GM12878 (cell line): ENCODE results near the gene PTPN13. TPM values are rescaled to one million over a fixed set of nuclear protein-coding genes. Genes with fewer than 3 reads are reported as not detected.

Experiments used
- EED ChIP-seq: sonication (generic); IDR thresholded peaks from 2 replicates; pipeline ENCODE4 v1.6.1; 2016; ENCODE audit warnings: antibody characterized with exemption, low read depth
- ELK1 ChIP-seq: IDR thresholded peaks from 2 replicates; pipeline ENCODE4 v1.6.1; 2012; ENCODE audit warnings: low read depth, low read length, improper control_type of control experiment
- HSF1 ChIP-seq: fragments of 150-350 bp; IDR thresholded peaks from 2 replicates; pipeline ENCODE4 v1.6.1; 2014; ENCODE audit warnings: mild to moderate bottlenecking, low read depth, low read length
- MYB ChIP-seq: fragments of 150-350 bp; IDR thresholded peaks from 2 replicates; pipeline ENCODE4 v1.6.1; 2014; ENCODE audit warnings: mild to moderate bottlenecking, low read depth, low read length, borderline replicate concordance
- NFIC ChIP-seq: IDR thresholded peaks from 2 replicates; pipeline ENCODE4 v1.6.1; 2012; ENCODE audit warnings: low read depth, mild to moderate bottlenecking, inconsistent platforms, low read length, moderate library complexity
- PBX3 ChIP-seq: IDR thresholded peaks from 2 replicates; pipeline ENCODE4 v1.6.1; 2011; ENCODE audit warnings: mild to moderate bottlenecking, low read depth, low read length, moderate library complexity; ENCODE audit not compliant: insufficient replicate concordance
- RELA ChIP-seq: fragments of 450-650 bp; IDR thresholded peaks from 2 replicates; pipeline ENCODE4 v1.8.0; 2014; ENCODE audit warnings: borderline replicate concordance; ENCODE audit not compliant: partially characterized antibody
- ZBED1 ChIP-seq: IDR thresholded peaks from 2 replicates; pipeline ENCODE4 v1.6.1; 2016; ENCODE audit warnings: borderline replicate concordance
- polyA plus RNA-seq, 11 experiments: library from polyadenylated mRNA; depleted of rRNA in 4 of 11; unstranded in 6 of 11; stranded (reverse) in 5 of 11; fragments of >200 nt; fragmentation: Nextera tagmentation in 4 of 11; fragmentation: Illumina TruSeq in 1 of 11; extraction: Ambion mirVana in 4 of 11; extraction: Trizol in 1 of 11; gene quantifications; 1 replicate in 1 of 11; 2 replicates in 10 of 11; pipeline versions ENCODE4 v1.2.1 to v1.2.3, GENCODE V29; 2011 to 2016; ENCODE audit warnings: inconsistent platforms in 2 of 11, missing spikeins in 2 of 11, low read depth in 1 of 11
- total RNA-seq, 4 experiments: library from RNA; depleted of rRNA in 3 of 4; stranded (reverse); fragments of >200 nt in 3 of 4; fragmentation: Illumina TruSeq in 1 of 4; extraction: Trizol in 1 of 4; gene quantifications; 2 replicates each; pipeline versions ENCODE4 v1.2.1 to v1.2.3, GENCODE V29; 2013 to 2021

PTPN13 gene
- total and polyA plus RNA-seq, 10 of the 15 experiments (the other 5 are each of a cell fraction or from before 2014, with no cell fraction given) = 8.5 to 69.4 (median 33.9) TPM

GRCh38 chr4:86704601-86705000 is 110.5 kb downstream of the PTPN13 start (continued):
- TF ChIP-seq NFIC (no peak), ZBED1 (no peak), EED (no peak), MYB (no peak), HSF1 (no peak), RELA (no peak), PBX3 (no peak), ELK1 (no peak)
